ENCODE data around the gene C19orf85.

Gene C19orf85

GRCh38 chr19:55440411-55441105 lies 24.0 kb downstream of the C19orf85 start:
- DNase-seq, result no peak

- no peak for DNase-seq
Measured at GRCh38 chr19:55439052-55439451, 25.5 kb downstream of the C19orf85 start.

GRCh38 chr19:55437410-55437809 lies 27.1 kb downstream of the C19orf85 start:
- no peak for DNase-seq

GRCh38 chr19:55436847-55437246 lies 27.7 kb downstream of the C19orf85 start:
- DNase-seq, result no peak

DNA sequence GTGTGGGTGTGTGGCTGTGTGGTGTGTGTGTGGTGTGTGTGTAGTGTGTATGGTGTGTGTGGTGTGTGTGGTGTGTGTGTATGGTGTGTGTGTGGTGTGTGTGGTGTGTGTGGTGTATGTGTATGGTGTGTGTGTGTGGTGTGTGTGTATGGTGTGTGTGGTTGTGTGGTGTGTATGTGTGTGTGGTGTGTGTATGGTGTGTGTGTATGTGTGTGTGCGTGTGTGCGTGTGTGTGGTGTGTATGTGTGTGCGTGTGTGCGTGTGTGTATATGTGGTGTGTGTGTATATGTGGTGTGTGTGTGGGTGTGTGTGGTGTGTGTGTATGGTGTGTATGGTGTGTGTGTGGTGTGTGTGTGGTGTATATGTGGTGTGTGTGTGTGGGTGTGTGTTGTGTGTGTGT lies 29.5 kb downstream of the C19orf85 start:
- no peak for DNase-seq

DNA sequence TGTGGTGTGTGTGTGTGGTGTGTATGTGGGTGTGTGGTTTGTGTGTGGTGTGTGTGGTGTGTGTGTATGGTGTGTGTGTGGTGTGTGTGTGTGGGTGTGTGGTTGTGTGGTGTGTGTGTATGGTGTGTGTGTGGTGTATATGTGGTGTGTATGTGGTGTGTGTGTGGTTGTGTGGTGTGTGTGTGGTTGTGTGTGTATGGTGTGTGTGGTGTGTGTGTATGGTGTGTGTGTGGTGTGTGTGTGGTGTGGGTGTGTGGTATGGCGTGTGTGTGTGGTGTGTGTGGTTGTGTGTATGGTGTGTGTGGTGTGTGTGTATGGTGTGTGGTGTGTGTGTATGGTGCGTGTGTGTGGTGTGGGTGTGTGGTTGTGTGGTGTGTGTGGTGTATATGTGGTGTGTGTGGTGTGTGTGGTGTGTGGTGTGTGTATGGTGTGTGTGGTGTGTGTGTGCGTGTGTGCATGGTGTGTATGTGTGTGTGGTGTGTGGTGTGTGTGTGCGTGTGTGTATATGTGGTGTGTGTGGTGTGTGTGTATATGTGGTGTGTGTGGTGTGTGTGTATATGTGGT lies 30.1 kb downstream of the C19orf85 start:
- DNase-seq, result no peak

- DNase-seq, result no peak
Measured at GRCh38 chr19:55433292-55433691, 31.3 kb downstream of the C19orf85 start.

DNA sequence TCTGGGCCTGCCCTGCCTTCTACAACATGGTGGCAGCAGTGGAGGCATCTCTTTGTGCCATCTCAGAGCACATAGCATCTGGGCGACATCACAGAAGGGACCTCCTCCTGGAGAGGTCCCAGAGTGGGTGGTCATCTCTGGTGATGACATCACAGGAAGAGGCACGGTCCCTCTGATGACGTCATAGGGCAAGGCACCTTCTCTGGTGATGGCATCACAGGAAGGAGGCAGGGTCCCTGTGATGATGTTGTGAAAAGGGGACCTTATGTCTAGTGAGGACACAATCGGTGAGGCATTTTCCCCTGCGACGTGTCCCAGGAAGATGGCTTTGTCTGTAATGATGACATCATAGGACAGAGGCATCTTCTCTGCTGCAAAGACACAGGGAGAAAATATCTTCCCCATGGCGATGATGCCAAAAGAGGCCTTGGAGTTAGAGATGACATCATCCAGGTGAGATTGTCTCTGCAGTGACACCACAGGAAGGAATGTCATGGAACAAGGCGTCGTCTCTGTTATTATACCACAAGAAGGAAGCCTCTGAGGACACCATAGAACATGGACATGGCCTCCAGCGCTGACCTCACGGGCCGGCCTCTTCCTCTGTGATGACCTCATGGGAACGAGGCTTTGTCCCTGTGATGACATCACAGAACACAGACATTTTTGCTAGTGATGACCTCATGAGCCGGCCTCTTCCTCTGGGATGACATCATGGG lies 32.2 kb downstream of the C19orf85 start:
- no peak for DNase-seq

- no peak for DNase-seq
Measured at GRCh38 chr19:55431183-55431582, 33.4 kb downstream of the C19orf85 start.

GRCh38 chr19:55426042-55426441 lies 38.5 kb downstream of the C19orf85 start:
- no peak for DNase-seq

DNA sequence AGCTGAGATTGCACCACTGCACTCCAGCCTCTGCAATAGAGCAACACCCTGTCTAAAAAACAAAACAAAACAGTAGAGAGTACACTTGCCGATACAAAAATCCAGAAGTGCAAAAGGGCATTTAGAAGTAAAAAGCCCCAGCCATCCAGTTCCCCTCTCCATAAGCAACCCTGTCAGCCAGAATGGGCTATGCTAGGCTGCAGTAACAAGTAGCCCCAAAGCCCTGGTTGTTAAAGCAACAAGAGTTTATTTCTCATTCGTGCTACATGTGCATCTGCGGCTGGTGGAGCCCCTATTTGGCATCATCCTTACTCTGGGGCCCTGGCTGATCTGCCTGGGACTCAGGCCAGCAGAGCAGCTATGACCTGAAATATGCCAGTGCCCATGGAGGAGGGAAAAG lies 40.0 kb downstream of the C19orf85 start:
- no peak for DNase-seq

GRCh38 chr19:55423225-55424005 lies 41.1 kb downstream of the C19orf85 start:
- DNase-seq, result no peak

- peak in 2 of 5 experiments; percentile 57 to 64 for DNase-seq
Measured at GRCh38 chr19:55421281-55421680, 43.3 kb downstream of the C19orf85 start.

DNA sequence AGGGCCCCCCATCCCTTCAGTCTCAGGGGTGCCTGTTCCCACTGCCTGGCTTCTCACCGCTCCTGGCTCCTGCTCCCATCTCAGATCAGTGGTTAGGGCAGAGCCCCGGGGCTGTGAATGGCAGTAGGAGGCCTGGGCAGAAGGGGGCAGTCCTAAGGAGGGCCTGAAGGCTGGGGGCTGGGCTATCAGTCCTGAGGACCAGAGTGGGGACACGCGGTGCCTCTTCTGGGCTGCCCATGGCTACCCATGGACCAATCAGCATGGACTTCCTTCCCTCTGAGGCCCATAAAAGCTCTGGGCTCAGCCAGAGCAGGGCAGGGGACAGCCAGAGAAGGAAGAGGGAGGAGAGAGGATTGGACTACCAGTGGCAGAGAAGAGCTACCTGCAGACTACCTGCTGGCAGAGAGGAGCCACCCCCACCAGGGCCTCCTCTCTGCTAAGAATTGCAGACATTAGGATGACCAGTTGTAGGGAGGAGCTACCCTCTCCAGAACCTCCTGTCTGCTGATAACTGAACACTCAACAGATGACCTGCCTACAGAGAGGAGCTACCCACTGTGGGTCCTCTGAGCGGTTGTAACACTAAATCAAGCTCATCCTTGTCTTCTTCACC lies 44.8 kb downstream of the C19orf85 start:
- no peak for DNase-seq

DNA sequence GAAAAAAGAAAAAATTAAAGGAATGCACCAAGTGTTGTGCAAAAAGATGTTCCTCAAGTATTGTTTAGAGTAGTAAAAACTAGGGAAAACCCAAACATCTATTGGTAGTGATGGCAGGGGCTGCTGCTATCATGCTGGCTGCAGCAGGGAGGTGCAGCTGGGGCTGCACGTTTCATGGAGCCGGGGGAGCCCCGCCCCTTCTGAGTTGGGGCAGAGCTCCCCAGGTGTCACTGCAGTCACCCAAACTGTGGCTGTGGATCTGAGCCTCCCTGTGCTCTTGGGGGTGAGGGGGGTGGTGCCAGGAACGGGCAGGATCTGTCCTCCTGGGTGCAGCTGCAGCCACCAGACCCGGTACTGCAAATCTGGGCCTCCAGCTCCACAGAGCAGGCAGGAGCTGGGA lies 45.4 kb downstream of the C19orf85 start:
- no peak for DNase-seq

DNA sequence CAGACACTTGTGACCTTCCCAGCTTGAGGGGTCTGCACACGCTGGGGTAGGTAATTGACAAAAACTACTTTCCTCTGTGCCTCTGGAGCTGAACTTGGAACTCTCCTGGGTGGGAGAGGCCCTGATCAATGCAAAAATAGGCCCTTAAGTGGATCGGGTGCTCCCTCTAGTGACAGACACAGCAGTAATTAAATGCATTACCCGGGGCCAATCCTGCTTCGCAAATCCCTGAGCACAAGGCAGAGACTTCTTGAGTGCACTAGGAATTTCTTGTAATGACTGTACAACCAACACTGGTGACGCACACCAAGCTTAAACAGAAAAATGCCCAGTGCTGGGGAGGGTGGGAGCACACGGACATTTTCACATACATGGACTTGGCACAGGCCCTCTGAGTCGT lies 46.4 kb downstream of the C19orf85 start:
- DNase-seq, result peak in 4 of 5 experiments; percentile 24 to 64 (median 29)

Measured in T-helper 2 cell (primary cell).